Measurements from ENCODE around the gene PGM1. TPM values are rescaled to one million over a fixed set of nuclear protein-coding genes. Genes with fewer than 3 reads are reported as not detected.

Gene PGM1
- total RNA-seq, 1 experiment from 2014 or later: 111 TPM

DNA sequence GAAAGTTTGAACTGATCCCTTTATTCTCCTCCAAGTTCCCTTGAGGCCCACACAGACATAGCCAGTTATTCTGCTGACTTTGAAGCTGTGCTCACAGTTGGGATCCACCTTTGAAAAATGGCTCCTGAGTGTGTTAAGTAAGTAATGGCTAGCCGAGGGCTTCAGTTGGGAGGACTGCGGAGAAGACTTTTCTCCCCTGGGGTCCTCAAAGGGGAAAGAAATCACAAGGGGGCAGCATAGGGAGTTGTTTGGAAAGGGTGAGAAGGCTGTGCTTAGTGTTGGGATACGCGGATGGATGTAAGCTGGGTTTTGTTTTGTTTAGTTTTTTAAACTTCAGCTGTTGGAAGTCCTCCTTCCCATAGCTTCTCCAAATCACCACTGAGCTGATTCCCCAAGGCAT lies 8.3 kb downstream of the PGM1 start:
- ATAC-seq (peak; percentile 78), DNase-seq (ENCODE audit: low spot score) (no peak)
- ChIA-PET POLR2A (no interaction called here), CTCF (interaction anchor here (0.6 to 2.3 kb wide), 6 partner anchors 24 to 493 kb away, joined by 3 to 14 read pairs (median 3); no protein-coding TSS in a partner anchor)
- peaks cover 5% of the 10 kb centered on the region for H3K36me3 Mint-ChIP-seq
- H3K9me3 Mint-ChIP-seq: no peaks in the 10 kb centered on the region
- TF ChIP-seq PRRX2 (CRISPR knock-in tag; IDR thresholded peaks at IDR 0.05) (no peak), ELF4 (CRISPR knock-in tag; IDR thresholded peaks at IDR 0.05; ENCODE audit: low read depth) (no peak), FOXP1 (CRISPR knock-in tag; IDR thresholded peaks at IDR 0.05; ENCODE audit: borderline replicate concordance) (no peak), ZNF219 (CRISPR knock-in tag; IDR thresholded peaks at IDR 0.05; ENCODE audit: borderline replicate concordance) (no peak), TEAD4 (CRISPR knock-in tag; IDR thresholded peaks at IDR 0.05) (no peak), ZNF671 (CRISPR knock-in tag; IDR thresholded peaks at IDR 0.05) (no peak), ZNF416 (CRISPR knock-in tag; IDR thresholded peaks at IDR 0.05) (no peak), GRHL2 (CRISPR knock-in tag; IDR thresholded peaks at IDR 0.05; ENCODE audit: insufficient replicate concordance, severe bottlenecking) (no peak), CREM (CRISPR knock-in tag; IDR thresholded peaks at IDR 0.05) (no peak)
- TF ChIP-seq, protein P1, sequence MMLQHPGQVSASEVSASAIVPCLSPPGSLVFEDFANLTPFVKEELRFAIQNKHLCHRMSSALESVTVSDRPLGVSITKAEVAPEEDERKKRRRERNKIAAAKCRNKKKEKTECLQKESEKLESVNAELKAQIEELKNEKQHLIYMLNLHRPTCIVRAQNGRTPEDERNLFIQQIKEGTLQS (CRISPR knock-in tag; conservative IDR thresholded peaks at IDR 0.05): no peak
- H3K4me3 Mint-ChIP-seq: no peak overlapping the region
- peaks cover 32% of the 10 kb centered on the region for H3K4me1 Mint-ChIP-seq
- H3K27ac Mint-ChIP-seq: no peak overlapping the region
- H3K27me3 Mint-ChIP-seq (ENCODE audit: low read depth): no peaks in the 10 kb centered on the region

DNA sequence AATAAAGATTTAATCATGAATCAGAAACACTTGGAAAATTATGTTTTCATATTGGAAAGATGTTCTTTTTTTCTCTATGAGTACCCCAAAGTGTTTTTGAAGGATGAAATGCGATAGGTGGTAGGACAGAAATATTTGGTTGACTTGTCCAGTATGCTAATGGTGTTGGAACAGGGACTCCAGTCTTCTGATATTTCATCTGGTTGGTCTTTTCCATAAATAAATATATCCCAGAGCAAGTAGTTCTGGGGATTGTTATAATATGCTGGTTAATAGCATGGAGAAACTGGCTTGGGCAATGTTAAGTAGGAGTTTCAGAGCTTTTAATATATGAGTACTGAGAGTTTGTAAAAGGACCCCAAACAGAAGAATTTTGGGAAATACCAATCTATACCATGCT lies 8.7 kb downstream of the PGM1 start:
- Mint-ChIP-seq H3K4me1 (peaks cover 29% of the 10 kb centered on the region), H3K4me3 (no peak overlapping the region), H3K9me3 (no peaks in the 10 kb centered on the region), H3K36me3 (peaks cover 5% of the 10 kb centered on the region), H3K27ac (no peak overlapping the region), H3K27me3 (ENCODE audit: low read depth) (no peaks in the 10 kb centered on the region)
- POLR2A ChIA-PET: no interaction called here
- DNase-seq (ENCODE audit: low spot score): no peak
- ATAC-seq: no peak
- TF ChIP-seq ZNF423 (CRISPR knock-in tag; IDR thresholded peaks at IDR 0.05) (no peak), KAT7 (CRISPR knock-in tag; IDR thresholded peaks at IDR 0.05; ENCODE audit: borderline replicate concordance) (no peak), ZNF232 (CRISPR knock-in tag; IDR thresholded peaks at IDR 0.05) (no peak), NR2C2 (CRISPR knock-in tag; IDR thresholded peaks at IDR 0.05) (no peak), TEAD1 (CRISPR knock-in tag; IDR thresholded peaks at IDR 0.05) (no peak), FOXK1 (CRISPR knock-in tag; IDR thresholded peaks at IDR 0.05) (no peak), SP1 (CRISPR knock-in tag; conservative IDR thresholded peaks at IDR 0.05) (no peak)
- TF ChIP-seq, protein P2, sequence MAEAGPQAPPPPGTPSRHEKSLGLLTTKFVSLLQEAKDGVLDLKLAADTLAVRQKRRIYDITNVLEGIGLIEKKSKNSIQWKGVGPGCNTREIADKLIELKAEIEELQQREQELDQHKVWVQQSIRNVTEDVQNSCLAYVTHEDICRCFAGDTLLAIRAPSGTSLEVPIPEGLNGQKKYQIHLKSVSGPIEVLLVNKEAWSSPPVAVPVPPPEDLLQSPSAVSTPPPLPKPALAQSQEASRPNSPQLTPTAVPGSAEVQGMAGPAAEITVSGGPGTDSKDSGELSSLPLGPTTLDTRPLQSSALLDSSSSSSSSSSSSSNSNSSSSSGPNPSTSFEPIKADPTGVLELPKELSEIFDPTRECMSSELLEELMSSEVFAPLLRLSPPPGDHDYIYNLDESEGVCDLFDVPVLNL (CRISPR knock-in tag; IDR thresholded peaks at IDR 0.05; ENCODE audit: borderline replicate concordance, low read depth): no peak
- TF ChIP-seq, protein P3, sequence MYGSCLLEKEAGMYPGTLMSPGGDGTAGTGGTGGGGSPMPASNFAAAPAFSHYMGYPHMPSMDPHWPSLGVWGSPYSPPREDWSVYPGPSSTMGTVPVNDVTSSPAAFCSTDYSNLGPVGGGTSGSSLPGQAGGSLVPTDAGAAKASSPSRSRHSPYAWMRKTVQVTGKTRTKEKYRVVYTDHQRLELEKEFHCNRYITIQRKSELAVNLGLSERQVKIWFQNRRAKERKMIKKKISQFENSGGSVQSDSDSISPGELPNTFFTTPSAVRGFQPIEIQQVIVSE (CRISPR knock-in tag; IDR thresholded peaks at IDR 0.05; ENCODE audit: borderline replicate concordance): no peak
- TF ChIP-seq, protein P4, sequence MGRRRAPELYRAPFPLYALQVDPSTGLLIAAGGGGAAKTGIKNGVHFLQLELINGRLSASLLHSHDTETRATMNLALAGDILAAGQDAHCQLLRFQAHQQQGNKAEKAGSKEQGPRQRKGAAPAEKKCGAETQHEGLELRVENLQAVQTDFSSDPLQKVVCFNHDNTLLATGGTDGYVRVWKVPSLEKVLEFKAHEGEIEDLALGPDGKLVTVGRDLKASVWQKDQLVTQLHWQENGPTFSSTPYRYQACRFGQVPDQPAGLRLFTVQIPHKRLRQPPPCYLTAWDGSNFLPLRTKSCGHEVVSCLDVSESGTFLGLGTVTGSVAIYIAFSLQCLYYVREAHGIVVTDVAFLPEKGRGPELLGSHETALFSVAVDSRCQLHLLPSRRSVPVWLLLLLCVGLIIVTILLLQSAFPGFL (CRISPR knock-in tag; IDR thresholded peaks at IDR 0.05; ENCODE audit: borderline replicate concordance): no peak
- TF ChIP-seq, protein P5, sequence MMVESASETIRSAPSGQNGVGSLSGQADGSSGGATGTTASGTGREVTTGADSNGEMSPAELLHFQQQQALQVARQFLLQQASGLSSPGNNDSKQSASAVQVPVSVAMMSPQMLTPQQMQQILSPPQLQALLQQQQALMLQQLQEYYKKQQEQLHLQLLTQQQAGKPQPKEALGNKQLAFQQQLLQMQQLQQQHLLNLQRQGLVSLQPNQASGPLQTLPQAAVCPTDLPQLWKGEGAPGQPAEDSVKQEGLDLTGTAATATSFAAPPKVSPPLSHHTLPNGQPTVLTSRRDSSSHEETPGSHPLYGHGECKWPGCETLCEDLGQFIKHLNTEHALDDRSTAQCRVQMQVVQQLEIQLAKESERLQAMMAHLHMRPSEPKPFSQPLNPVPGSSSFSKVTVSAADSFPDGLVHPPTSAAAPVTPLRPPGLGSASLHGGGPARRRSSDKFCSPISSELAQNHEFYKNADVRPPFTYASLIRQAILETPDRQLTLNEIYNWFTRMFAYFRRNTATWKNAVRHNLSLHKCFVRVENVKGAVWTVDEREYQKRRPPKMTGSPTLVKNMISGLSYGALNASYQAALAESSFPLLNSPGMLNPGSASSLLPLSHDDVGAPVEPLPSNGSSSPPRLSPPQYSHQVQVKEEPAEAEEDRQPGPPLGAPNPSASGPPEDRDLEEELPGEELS (CRISPR knock-in tag; IDR thresholded peaks at IDR 0.05): no peak
- CTCF ChIA-PET: interaction anchor here (0.6 to 2.3 kb wide), 3 partner anchors 27 to 494 kb away, joined by 3 to 14 read pairs (median 3); no protein-coding TSS in a partner anchor

Data from WTC11 (cell line).